ENCODE measurements around the gene SPATA13. TPM values are rescaled to one million over a fixed set of nuclear protein-coding genes. Genes with fewer than 3 reads are reported as not detected.

Gene SPATA13
- total RNA-seq, 3 donors from 2014 or later: 35.2 to 59.5 (median 35.6) TPM

DNA sequence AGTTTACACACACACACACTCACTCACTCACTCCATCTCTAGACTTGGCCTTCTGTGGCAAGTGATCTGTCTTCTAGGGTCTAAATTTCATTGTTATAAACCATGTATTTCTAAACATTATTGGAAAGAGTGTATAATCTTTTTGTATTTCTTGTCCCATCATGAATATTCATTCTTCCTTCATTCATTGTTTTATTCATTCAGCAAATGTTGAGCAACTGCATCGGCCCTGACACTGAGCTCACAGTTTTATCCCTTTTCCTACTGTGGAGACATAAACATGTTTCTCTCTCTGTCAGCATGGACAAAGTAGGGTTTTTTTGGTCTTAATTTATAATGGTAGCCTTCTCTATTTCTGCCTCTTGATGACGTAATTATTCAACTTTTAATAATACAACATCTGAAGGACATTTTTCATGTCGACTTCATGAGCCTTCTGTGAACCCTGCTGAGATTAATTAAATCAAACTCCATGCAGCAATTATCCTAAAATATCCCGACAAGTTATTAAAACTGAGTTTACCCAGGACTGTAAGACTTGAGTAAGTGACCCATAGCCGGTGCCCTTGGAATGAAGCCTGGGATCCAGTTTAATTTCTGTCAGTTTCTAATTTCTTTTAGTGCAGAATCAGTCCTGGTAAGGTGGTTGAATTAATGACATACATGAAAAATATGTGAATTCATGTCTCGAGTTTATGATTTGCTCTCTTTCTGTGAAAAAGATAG is 7.3 kb downstream of the SPATA13 start:
- no peak for ATAC-seq
- TF ChIP-seq, protein P1, sequence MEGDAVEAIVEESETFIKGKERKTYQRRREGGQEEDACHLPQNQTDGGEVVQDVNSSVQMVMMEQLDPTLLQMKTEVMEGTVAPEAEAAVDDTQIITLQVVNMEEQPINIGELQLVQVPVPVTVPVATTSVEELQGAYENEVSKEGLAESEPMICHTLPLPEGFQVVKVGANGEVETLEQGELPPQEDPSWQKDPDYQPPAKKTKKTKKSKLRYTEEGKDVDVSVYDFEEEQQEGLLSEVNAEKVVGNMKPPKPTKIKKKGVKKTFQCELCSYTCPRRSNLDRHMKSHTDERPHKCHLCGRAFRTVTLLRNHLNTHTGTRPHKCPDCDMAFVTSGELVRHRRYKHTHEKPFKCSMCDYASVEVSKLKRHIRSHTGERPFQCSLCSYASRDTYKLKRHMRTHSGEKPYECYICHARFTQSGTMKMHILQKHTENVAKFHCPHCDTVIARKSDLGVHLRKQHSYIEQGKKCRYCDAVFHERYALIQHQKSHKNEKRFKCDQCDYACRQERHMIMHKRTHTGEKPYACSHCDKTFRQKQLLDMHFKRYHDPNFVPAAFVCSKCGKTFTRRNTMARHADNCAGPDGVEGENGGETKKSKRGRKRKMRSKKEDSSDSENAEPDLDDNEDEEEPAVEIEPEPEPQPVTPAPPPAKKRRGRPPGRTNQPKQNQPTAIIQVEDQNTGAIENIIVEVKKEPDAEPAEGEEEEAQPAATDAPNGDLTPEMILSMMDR (IDR thresholded peaks at IDR 0.05): no peak
- no peaks in the 10 kb centered on the region for H3K4me1 ChIP-seq (ENCODE audit: low read depth)
- no peaks in the 10 kb centered on the region for H3K36me3 ChIP-seq (ENCODE audit: low read depth)
- intact Hi-C loops (cut with DNase I, micrococcal nuclease): no loop called here
- no peak for DNase-seq
- no peak overlapping the region for H3K4me3 ChIP-seq
- no peaks in the 10 kb centered on the region for H3K9me3 ChIP-seq

DNA sequence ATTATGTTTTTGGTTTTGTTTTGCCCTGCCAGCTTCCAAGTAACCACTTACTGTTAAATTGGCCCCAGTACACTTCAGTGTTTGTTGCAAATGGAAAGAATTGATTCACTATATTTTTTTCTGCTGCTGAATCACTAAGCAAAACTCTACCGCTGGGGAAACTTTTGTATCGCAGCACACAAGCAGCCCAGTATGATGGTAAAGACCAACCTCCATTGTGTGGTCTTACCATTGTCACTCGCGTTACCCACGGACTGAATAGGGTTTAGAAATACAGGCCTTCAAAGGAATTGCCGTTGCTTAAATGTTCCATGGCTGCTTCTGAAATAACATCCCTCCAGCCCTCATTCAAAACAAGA is 7.9 kb downstream of the SPATA13 start:
- DNase-seq (no peak), ATAC-seq (no peak)
- TF ChIP-seq, protein P1 (IDR thresholded peaks at IDR 0.05): no peak
- H3K4me3 ChIP-seq: no peak overlapping the region
- intact Hi-C loops (cut with DNase I, micrococcal nuclease): no loop called here
- no peaks in the 10 kb centered on the region for H3K9me3 ChIP-seq
- H3K36me3 ChIP-seq (ENCODE audit: low read depth): no peaks in the 10 kb centered on the region
- no peaks in the 10 kb centered on the region for H3K4me1 ChIP-seq (ENCODE audit: low read depth)

DNA sequence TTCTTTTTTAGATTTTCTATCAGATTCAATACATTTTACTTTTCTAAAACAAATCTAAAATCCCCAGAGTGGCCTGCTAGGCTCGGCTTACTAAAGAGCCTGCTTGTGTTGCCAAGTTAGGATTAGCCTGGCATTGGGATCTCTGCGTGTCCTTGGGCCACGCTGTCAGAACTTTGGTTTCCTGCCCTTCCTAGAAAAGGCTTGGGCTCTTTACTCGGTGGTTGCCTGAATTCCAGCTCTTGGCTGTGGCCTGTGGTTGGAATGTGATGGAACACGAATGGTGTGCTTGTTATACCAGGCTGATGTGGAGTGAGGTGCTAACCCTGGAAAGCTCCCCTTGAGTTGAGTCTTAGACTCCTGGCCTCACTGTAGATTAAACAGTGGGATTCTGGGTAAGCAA is 8.5 kb downstream of the SPATA13 start:
- Histone ChIP-seq H3K4me1 (ENCODE audit: low read depth) (no peaks in the 10 kb centered on the region), H3K9me3 (no peaks in the 10 kb centered on the region), H3K4me3 (no peak overlapping the region), H3K36me3 (ENCODE audit: low read depth) (no peaks in the 10 kb centered on the region)
- ATAC-seq (no peak), DNase-seq (no peak)
- TF ChIP-seq, protein P1 (IDR thresholded peaks at IDR 0.05): no peak
- intact Hi-C loops (cut with DNase I, micrococcal nuclease): no loop called here

DNA sequence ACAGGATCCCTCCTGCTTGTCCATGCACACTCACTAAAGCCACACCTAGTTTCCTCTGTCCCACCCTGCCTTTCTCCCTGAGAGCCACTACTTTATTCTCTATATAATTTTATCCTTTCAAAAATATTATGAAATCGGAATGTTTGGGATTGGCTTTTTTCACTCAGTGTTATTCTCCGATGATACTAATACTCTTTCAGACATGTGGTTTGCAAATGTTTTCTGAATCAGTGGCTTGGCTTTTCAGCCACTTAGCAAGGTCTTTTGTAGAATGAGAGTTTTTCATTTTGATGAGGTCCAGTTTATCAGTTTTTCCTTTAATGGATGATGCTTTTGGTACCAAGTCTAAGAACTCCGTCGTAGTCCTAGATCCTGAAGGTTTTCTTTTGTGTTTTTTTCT is 11.6 kb downstream of the SPATA13 start:
- H3K4me1 ChIP-seq (ENCODE audit: low read depth): peaks cover 13% of the 10 kb centered on the region
- ATAC-seq: no peak
- intact Hi-C loops (cut with DNase I, micrococcal nuclease): no loop called here

DNA sequence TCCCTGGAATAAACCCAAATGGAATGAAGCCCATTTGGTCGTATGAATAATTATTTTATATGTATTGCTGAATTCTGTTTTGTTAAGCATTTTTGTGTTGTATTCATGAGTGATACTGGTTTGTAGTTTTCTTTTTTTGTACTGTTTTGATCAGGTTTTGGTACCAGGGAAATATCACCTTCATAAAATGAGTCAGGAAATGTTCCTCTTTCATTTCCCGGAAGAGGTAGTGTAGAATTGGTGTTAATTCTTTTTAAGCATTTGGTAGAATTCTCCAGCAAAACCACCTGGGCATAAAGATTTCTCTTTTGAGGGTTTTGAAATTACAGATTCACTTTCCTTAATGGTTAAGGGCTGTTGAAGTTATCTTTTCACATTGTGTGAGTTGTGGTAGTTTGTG is 13.3 kb downstream of the SPATA13 start:
- intact Hi-C loops (cut with DNase I, micrococcal nuclease): no loop called here
- H3K4me3 ChIP-seq: no peak overlapping the region
- TF ChIP-seq, protein P1 (IDR thresholded peaks at IDR 0.05): no peak
- no peaks in the 10 kb centered on the region for H3K9me3 ChIP-seq
- H3K4me1 ChIP-seq (ENCODE audit: low read depth): peaks cover 13% of the 10 kb centered on the region
- H3K36me3 ChIP-seq (ENCODE audit: low read depth): no peaks in the 10 kb centered on the region
- DNase-seq (no peak), ATAC-seq (no peak)

More for the DNA sequence above, 11.6 kb downstream of the SPATA13 start:
- TF ChIP-seq, protein P1 (IDR thresholded peaks at IDR 0.05): no peak
- no peak overlapping the region for H3K4me3 ChIP-seq
- no peaks in the 10 kb centered on the region for H3K9me3 ChIP-seq
- DNase-seq: no peak
- no peaks in the 10 kb centered on the region for H3K36me3 ChIP-seq (ENCODE audit: low read depth)

DNA sequence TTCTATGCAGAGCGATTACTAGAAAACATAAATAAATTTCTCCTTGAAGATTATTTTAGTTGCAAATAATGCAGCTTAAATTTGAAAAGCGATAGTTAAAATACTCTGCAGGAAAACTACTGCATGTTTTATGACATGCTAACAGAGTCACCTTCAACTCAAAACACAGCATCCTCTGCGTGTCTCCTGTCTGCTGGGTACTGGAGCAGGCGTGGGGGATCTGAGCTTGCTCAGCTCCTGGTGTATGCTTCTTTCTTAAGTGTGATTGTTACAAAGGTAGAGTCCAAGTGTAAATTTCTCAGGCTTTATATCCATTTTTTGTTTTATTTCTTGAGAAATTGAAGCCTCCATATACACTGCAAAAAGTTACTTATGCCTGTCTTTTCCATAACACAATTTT is 15.3 kb downstream of the SPATA13 start:
- Histone ChIP-seq H3K9me3 (no peaks in the 10 kb centered on the region), H3K4me3 (no peak overlapping the region), H3K4me1 (ENCODE audit: low read depth) (peaks cover 13% of the 10 kb centered on the region), H3K36me3 (ENCODE audit: low read depth) (no peaks in the 10 kb centered on the region)
- TF ChIP-seq, protein P1 (IDR thresholded peaks at IDR 0.05): no peak
- ATAC-seq: no peak
- DNase-seq: no peak
- intact Hi-C loops (cut with DNase I, micrococcal nuclease): no loop called here

Measured in mucosa of descending colon (tissue), 3 donors.